Measurements from ENCODE around the gene EDEM3. TPM values are rescaled to one million over a fixed set of nuclear protein-coding genes. Genes with fewer than 3 reads are reported as not detected.

EDEM3 gene
- total RNA-seq, 1 experiment from 2014 or later, result 14.0 TPM

- H2BK15ac ChIP-seq (ENCODE audit: low read depth, low read length), result no peak overlapping the region
- H4K20me1 ChIP-seq (ENCODE audit: control insufficient read depth, insufficient read depth, insufficient read length), result no peaks in the 10 kb centered on the region
- H4K91ac ChIP-seq (ENCODE audit: insufficient read length, low read depth, low read length), result no peak overlapping the region
- H3K79me1 ChIP-seq (ENCODE audit: insufficient read depth, low read depth, low read length, poor library complexity, severe bottlenecking), result no peaks in the 10 kb centered on the region
- H3K9ac ChIP-seq (ENCODE audit: extremely low read depth, insufficient read length, low read length), result no peak overlapping the region
- H2AK5ac ChIP-seq (ENCODE audit: insufficient read length, low read length), result no peak overlapping the region
- no peaks in the 10 kb centered on the region for H3K27me3 ChIP-seq (ENCODE audit: insufficient read depth, low read length)
- H3K56ac ChIP-seq (ENCODE audit: insufficient read length, low read depth, low read length), result no peak overlapping the region
- no peak overlapping the region for H3K18ac ChIP-seq (ENCODE audit: insufficient read length, low read depth, low read length)
- H3K4ac ChIP-seq (ENCODE audit: low read depth, low read length), result no peak overlapping the region
- H4K8ac ChIP-seq (replicated peaks; ENCODE audit: insufficient read length, low read depth, low read length), result no peak overlapping the region
- H3K4me1 ChIP-seq (ENCODE audit: insufficient read depth, low read length), result no peaks in the 10 kb centered on the region
- H3K9me3 ChIP-seq (ENCODE audit: control insufficient read depth, low read depth, low read length), result no peaks in the 10 kb centered on the region
- H3K23ac ChIP-seq (ENCODE audit: insufficient read length, low read depth, low read length), result no peak overlapping the region
- H4K5ac ChIP-seq (ENCODE audit: insufficient read length, low read depth, low read length), result no peak overlapping the region
- H2AFZ ChIP-seq (ENCODE audit: low read length), result no peak overlapping the region
- Mint-ChIP-seq H3K9me3 (no peaks in the 10 kb centered on the region), H3K4me1 (peaks cover 0 to 6% of the 10 kb centered on the region in 2 experiments; a peak in 2 of 4 replicates), H3K27ac (no peak overlapping the region), H3K36me3 (ENCODE audit: insufficient read depth in 1 of 3, low read depth in 3 of 3) (peaks cover 0 to 3% (median 0%) of the 10 kb centered on the region in 3 experiments; a peak in 2 of 7 replicates), H3K27me3 (ENCODE audit: low read depth) (no peaks in the 10 kb centered on the region), H3K4me3 (no peak overlapping the region)
- no CpG with 5 or more reads among the region's 1 CpG for WGBS (ENCODE audit: extremely low coverage, insufficient read length, low lambda C conversion rate)
- H3K4me2 ChIP-seq (ENCODE audit: insufficient read depth, insufficient read length, low read length), result no peak overlapping the region
- H3K79me2 ChIP-seq (ENCODE audit: insufficient read depth, low read length), result no peaks in the 10 kb centered on the region
- H2BK5ac ChIP-seq (ENCODE audit: insufficient read length, low read length), result no peak overlapping the region
- no peak overlapping the region for H2BK12ac ChIP-seq (ENCODE audit: insufficient read length, low read depth, low read length)
- DNase-seq, result no peak
- H3K23me2 ChIP-seq (ENCODE audit: insufficient read length, low read depth, low read length, poor library complexity, severe bottlenecking), result no peaks in the 10 kb centered on the region
- no peak overlapping the region for H3K14ac ChIP-seq (ENCODE audit: insufficient read depth, low read length)
- no peak overlapping the region for H3K27ac ChIP-seq (ENCODE audit: insufficient read length, low read depth, low read length)
- H3T11ph ChIP-seq (ENCODE audit: low read length), result no peak overlapping the region
- no peak overlapping the region for H2BK120ac ChIP-seq (ENCODE audit: low read depth, low read length, poor library complexity, severe bottlenecking)
- no peak for TF ChIP-seq CTCF (conservative IDR thresholded peaks at IDR 0.05)
- H2BK20ac ChIP-seq (ENCODE audit: low read depth, low read length, poor library complexity, severe bottlenecking), result no peak overlapping the region
Measured at GRCh38 chr1:184803180-184803492, 48.5 kb upstream of the EDEM3 start.
